GM04504 (cell line): ENCODE data around the gene TFF3.

Source experiments
- DNase-seq: peaks from one replicate; pipeline ENCODE4 v3.0.0-alpha.2; 2012; ENCODE audit warnings: low read depth

TFF3 gene

DNA sequence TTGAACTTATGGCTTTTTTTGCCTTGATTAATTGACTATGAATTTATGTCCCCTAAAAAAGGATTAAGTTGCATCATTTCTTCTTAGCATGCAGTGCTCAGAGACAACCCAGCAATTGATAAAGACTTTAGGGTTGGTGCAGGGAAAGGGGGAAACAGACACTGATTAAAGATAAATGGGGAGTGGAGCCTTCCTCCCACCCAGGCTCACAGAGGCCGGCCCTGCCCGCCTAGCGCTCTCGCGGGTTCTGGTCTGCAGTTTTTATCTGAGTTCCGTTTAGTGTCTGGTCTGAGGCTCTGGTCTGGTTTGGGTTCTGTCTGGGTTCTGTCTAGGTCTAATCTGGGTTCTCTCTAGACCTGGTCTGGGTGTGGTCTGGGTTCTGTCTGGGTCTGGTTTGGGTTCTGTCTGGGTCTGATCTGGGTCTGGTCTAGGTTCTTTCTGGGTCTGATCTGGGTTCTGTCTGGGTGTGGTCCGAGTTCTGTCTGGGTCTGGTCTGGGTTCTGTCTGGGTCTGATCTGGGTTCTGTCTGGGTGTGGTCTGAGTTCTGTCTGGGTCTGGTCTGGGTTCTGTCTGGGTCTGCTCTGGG, 48.1 kb downstream of the TFF3 start:
- no peak for DNase-seq

DNA sequence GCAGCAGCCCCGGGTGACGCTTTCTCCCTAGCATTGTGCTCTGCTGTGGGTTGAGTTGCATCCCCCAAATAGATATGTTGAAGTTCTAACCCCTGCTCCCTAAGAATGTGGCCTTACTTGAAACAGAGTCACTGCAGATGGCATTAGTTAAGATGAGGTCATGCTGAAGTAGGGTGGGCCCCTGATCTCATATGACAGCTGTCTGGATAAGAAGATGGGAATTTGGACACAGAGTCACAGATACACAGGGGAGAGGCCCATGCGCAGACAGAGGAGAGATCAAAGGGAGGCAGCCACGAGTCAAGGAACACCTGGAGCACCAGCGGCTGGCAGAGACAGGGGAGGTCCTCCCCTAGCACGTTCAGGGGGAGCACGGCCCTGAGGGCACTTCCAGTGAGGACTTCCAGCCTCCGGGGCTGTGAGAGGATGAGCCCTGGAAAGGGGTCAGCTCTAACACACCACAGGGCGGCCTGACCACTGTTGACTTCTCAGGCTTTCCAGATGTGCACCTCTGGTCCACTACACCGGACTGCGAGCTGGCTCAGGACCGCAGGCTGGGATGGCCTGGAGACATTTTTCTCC, 49.9 kb downstream of the TFF3 start:
- DNase-seq: no peak

DNA sequence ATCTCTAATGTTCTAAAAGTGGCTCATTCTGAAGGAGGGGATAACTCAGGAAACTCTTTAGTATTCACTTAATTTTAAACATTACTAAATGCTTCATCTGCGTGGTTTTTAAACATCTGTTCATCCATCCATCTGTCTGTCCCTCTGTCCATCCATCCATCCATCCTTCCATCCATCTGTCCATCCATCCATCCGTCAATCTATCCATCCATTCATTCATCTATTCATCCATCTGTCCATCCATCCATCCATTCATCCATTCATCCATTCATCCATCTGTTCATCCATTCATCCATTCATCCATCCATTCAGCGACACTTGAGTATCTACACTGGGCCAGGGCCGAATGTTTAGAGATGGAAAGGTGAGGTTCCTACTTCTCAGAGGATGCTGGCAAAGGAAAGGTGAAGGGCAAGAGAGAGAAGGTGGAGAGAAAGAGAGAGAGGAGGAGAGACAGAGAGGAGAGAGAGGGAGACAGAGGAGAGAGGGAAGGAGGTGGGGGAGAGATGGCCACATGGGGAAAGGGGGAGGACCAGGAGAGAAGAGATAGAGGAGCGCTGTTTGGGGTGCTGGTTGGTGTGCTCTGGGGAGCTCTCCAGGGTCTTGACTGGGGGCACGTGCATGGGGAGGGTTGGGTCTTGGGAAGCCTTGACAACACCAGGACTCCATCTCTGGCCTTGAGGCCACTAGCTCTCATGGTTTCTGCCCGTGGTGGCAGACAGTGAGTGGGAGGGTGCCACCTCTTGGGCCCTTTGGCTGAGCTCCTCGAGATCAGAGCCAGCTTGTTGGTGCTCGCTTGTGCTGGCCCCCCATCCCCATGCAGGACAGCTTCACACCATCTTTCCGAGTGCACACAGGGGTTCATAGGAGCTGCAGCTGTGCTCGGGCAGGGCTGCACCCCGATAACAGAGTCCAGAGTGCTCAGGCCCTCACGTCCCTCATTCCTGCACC, 50.7 kb downstream of the TFF3 start:
- no peak for DNase-seq

DNA sequence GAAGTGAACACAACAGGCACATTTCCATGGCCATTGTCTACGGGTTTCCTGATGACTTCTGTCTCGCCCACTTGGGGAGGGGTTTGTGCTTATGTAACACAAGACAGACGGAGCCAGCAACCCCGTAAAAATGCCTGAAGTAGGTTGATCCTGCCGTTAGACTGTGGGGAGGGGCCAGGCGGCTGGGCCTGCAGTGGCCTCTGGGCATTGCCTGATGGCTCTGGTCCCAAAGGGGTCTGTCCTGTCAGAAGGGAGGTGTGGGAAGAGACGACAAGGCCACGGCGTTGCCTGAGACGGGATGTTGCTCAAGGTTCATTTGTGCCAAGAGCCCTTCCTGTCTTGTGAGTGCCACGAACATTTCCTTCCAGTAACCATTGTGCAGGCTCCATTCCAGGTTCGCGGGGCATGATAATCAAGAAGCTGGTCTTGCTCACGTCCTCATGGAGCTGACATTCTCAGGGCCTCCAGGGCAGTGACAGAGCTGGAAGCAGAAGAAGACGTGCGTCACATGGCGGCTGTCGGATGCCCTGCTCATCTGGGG, 51.5 kb downstream of the TFF3 start:
- DNase-seq: no peak

DNA sequence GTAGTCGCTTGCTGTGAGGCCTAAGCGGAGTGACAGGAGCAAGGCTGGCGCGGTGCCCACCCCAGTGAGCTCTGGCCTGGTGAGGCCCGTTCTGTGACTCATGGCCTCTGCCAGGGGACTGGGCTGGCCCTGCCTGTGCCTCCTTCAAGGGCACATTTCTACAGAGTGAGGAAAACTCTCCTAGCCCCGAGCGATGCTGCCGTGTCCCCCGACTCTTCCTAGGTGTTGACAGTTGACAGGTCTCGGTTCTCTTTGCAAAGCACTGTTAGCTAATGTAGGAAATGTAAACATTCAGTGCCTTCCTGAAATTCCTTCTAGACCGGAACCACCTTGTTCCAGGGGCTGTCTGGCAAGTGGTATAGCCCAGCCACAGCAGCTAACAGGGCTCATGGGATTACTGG, 52.4 kb downstream of the TFF3 start:
- no peak for DNase-seq

DNA sequence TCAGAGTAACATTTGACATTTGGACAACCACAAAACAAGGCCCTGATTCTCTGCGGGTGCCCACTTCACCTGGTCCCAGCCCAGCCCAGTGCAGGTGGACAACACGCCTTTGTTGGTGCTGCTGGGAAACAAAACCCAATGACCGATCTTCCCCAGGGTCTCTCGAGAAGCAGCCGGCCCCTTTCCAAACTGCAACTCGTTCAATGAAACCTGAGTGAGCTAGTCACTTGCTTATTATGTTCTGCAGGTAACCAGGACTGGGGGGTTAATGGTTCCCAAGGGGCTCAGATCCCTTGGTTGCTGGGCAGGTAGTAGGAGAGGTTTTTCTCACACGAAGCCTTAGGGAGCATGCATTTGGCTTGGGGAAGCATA, 53.4 kb downstream of the TFF3 start:
- no peak for DNase-seq
